ACHN (cell line): ENCODE results near the gene BCAS4.

Experiments
- DNase-seq: peaks from one replicate; pipeline ENCODE4 v3.0.0-alpha.2; 2015
- in situ Hi-C: cut with HindIII; loops from 2 replicates; pipeline ENCODE4 v1.10.0; 2017; ENCODE audit warnings: low sequenced_read_pairs, low pct_ligation_motif_present, low pct_unique_long_range_greater_than_20kb

Gene BCAS4

GRCh38 chr20:50815162-50815989 lies 20.5 kb downstream of the BCAS4 start:
- DNase-seq: no peak
- in situ Hi-C loops: no loop called here

GRCh38 chr20:50817776-50818172 lies 22.9 kb downstream of the BCAS4 start:
- in situ Hi-C loops: no loop called here
- DNase-seq: no peak

- in situ Hi-C loops: no loop called here
Measured at GRCh38 chr20:50819349-50819748, 24.5 kb downstream of the BCAS4 start.

GRCh38 chr20:50820515-50821256 lies 25.8 kb downstream of the BCAS4 start:
- DNase-seq: no peak
- in situ Hi-C loops: no loop called here

More at GRCh38 chr20:50819349-50819748, 24.5 kb downstream of the BCAS4 start:
- DNase-seq: no peak

- no peak for DNase-seq
- in situ Hi-C loops: no loop called here
Measured at GRCh38 chr20:50821257-50821921, 26.5 kb downstream of the BCAS4 start.

GRCh38 chr20:50821994-50822393 lies 27.1 kb downstream of the BCAS4 start:
- in situ Hi-C loops: no loop called here
- DNase-seq: no peak

- in situ Hi-C loops: no loop called here
- no peak for DNase-seq
Measured at GRCh38 chr20:50823319-50823718, 28.5 kb downstream of the BCAS4 start.

GRCh38 chr20:50824137-50824536 lies 29.3 kb downstream of the BCAS4 start:
- DNase-seq: no peak
- in situ Hi-C loops: no loop called here

- no peak for DNase-seq
Measured at GRCh38 chr20:50826121-50826520, 31.3 kb downstream of the BCAS4 start.

GRCh38 chr20:50828363-50829136 lies 33.7 kb downstream of the BCAS4 start:
- no peak for DNase-seq
- in situ Hi-C loops: no loop called here

More at GRCh38 chr20:50826121-50826520, 31.3 kb downstream of the BCAS4 start:
- in situ Hi-C loops: no loop called here

GRCh38 chr20:50831622-50832021 lies 36.8 kb downstream of the BCAS4 start:
- in situ Hi-C loops: no loop called here
- no peak for DNase-seq

GRCh38 chr20:50834599-50835005 lies 39.7 kb downstream of the BCAS4 start:
- in situ Hi-C loops: no loop called here
- DNase-seq: no peak

GRCh38 chr20:50837532-50838321 lies 42.9 kb downstream of the BCAS4 start:
- in situ Hi-C loops: no loop called here
- DNase-seq: no peak

- no peak for DNase-seq
- in situ Hi-C loops: no loop called here
Measured at GRCh38 chr20:50838322-50838625, 43.4 kb downstream of the BCAS4 start.

GRCh38 chr20:50838707-50839385 lies 44.0 kb downstream of the BCAS4 start:
- DNase-seq: no peak
- in situ Hi-C loops: no loop called here

GRCh38 chr20:50842821-50843220 lies 48.0 kb downstream of the BCAS4 start:
- no peak for DNase-seq
- in situ Hi-C loops: no loop called here
